Measurements from ENCODE around the gene NME4.

GRCh38 chr16:404971-405486 is 8.0 kb downstream of the NME4 start:
- no peak for TF ChIP-seq CTCF (IDR thresholded peaks at IDR 0.05; ENCODE audit: low read depth, low read length)
- TF ChIP-seq EZH2phosphoT487 (IDR thresholded peaks at IDR 0.05; ENCODE audit: low read depth), result no peak
